ENCODE measurements around the gene CDC42BPB. TPM values are rescaled to one million over a fixed set of nuclear protein-coding genes. Genes with fewer than 3 reads are reported as not detected.
A peak's percentile ranks its signal among the peaks of the same experiment; 100 is the strongest.

Gene CDC42BPB
- total and polyA plus RNA-seq, 2 donors from 2014 or later, result 22.5 to 127 TPM

- H3K9me3 ChIP-seq (ENCODE audit: control insufficient read depth in 2 of 3, insufficient read depth in 1 of 3, low read length in 3 of 3), result no peaks in the 10 kb centered on the region
- H3K27ac ChIP-seq (ENCODE audit: low read depth in 2 of 2, low read length in 2 of 2), result no peak overlapping the region
- TF ChIP-seq CTCF (IDR thresholded peaks at IDR 0.05; ENCODE audit: borderline replicate concordance, extremely low read depth, insufficient read depth), result no peak
- FAIRE-seq (no peak), DNase-seq (peak in 2 of 5 donors; percentile 39 to 73)
- intact Hi-C loops (cut with DNase I), result no loop called here
- peaks cover 3% of the 10 kb centered on the region for H3K27me3 ChIP-seq (ENCODE audit: control insufficient read depth, insufficient read depth, low read length)
- no peak overlapping the region for H3K4me3 ChIP-seq (ENCODE audit: low read length in 3 of 3)
- peaks cover 0 to 10% (median 5%) of the 10 kb centered on the region in 3 donors for H3K36me3 ChIP-seq (ENCODE audit: control insufficient read depth in 2 of 3, insufficient read depth in 3 of 3, low read length in 3 of 3)
- H3K4me1 ChIP-seq (ENCODE audit: control insufficient read depth in 2 of 3, insufficient read depth in 2 of 3, low read depth in 1 of 3, low read length in 3 of 3), result peaks cover 0 to 12% (median 0%) of the 10 kb centered on the region in 3 donors
- H3K9ac ChIP-seq (ENCODE audit: low read length in 3 of 3), result no peak overlapping the region
Observed at GRCh38 chr14:102931580-102932285, 125.6 kb downstream of the CDC42BPB start.

GRCh38 chr14:102930753-102931579 lies 126.4 kb downstream of the CDC42BPB start:
- intact Hi-C loops (cut with DNase I), result no loop called here
- FAIRE-seq, result no peak
- Histone ChIP-seq H3K4me1 (ENCODE audit: control insufficient read depth in 2 of 3, insufficient read depth in 2 of 3, low read depth in 1 of 3, low read length in 3 of 3) (peaks cover 0 to 12% (median 0%) of the 10 kb centered on the region in 3 donors), H3K4me3 (ENCODE audit: low read length in 3 of 3) (no peak overlapping the region), H3K27me3 (ENCODE audit: control insufficient read depth, insufficient read depth, low read length) (peaks cover 5% of the 10 kb centered on the region), H3K9me3 (ENCODE audit: control insufficient read depth in 2 of 3, insufficient read depth in 1 of 3, low read length in 3 of 3) (no peaks in the 10 kb centered on the region), H3K27ac (ENCODE audit: low read depth in 2 of 2, low read length in 2 of 2) (no peak overlapping the region), H3K9ac (ENCODE audit: low read length in 3 of 3) (no peak overlapping the region), H3K36me3 (ENCODE audit: control insufficient read depth in 2 of 3, insufficient read depth in 3 of 3, low read length in 3 of 3) (peaks cover 0 to 10% (median 5%) of the 10 kb centered on the region in 3 donors)
- peak in 4 of 5 donors; percentile 29 to 87 (median 51) for DNase-seq
- TF ChIP-seq CTCF (IDR thresholded peaks at IDR 0.05; ENCODE audit: borderline replicate concordance, extremely low read depth, insufficient read depth), result no peak

- H3K27me3 ChIP-seq (ENCODE audit: control insufficient read depth, insufficient read depth, low read length), result peaks cover 5% of the 10 kb centered on the region
- H3K9me3 ChIP-seq (ENCODE audit: control insufficient read depth in 2 of 3, insufficient read depth in 1 of 3, low read length in 3 of 3), result no peaks in the 10 kb centered on the region
- H3K4me3 ChIP-seq (ENCODE audit: low read length in 3 of 3), result no peak overlapping the region
- H3K9ac ChIP-seq (ENCODE audit: low read length in 3 of 3), result no peak overlapping the region
- no peak for TF ChIP-seq CTCF (IDR thresholded peaks at IDR 0.05; ENCODE audit: borderline replicate concordance, extremely low read depth, insufficient read depth)
- DNase-seq, result peak; percentile 44 to 78 (median 58)
- FAIRE-seq, result no peak
- peaks cover 0 to 12% (median 0%) of the 10 kb centered on the region in 3 donors for H3K4me1 ChIP-seq (ENCODE audit: control insufficient read depth in 2 of 3, insufficient read depth in 2 of 3, low read depth in 1 of 3, low read length in 3 of 3)
- H3K27ac ChIP-seq (ENCODE audit: low read depth in 2 of 2, low read length in 2 of 2), result no peak overlapping the region
- intact Hi-C loops (cut with DNase I), result no loop called here
- peaks cover 0 to 10% (median 5%) of the 10 kb centered on the region in 3 donors for H3K36me3 ChIP-seq (ENCODE audit: control insufficient read depth in 2 of 3, insufficient read depth in 3 of 3, low read length in 3 of 3)
Observed at GRCh38 chr14:102930138-102930752, 127.1 kb downstream of the CDC42BPB start.
